Inferior parietal cortex (tissue), 1 donor: ENCODE results near the gene CYP4B1.
A peak's percentile ranks its signal among the peaks of the same experiment; 100 is the strongest.
"Not testable (repeated sequence)": the region's sequence is repeated elsewhere in the genome, so short reads cannot be mapped to it uniquely, and the experiment has no call there.

Experiments used
- DNase-seq: peaks from one replicate; pipeline ENCODE4 v3.0.0-alpha.2; 2016; ENCODE audit errors: extremely low spot score

CYP4B1 gene

GRCh38 chr1:46798810-46799209 lies at the start of gene CYP4B1:
Gene CYP4B1, plus strand, starts transcription at chr1:46799046. Its CDS starts 36 bp downstream, at chr1:46799082.
- DNase-seq = no peak

DNA sequence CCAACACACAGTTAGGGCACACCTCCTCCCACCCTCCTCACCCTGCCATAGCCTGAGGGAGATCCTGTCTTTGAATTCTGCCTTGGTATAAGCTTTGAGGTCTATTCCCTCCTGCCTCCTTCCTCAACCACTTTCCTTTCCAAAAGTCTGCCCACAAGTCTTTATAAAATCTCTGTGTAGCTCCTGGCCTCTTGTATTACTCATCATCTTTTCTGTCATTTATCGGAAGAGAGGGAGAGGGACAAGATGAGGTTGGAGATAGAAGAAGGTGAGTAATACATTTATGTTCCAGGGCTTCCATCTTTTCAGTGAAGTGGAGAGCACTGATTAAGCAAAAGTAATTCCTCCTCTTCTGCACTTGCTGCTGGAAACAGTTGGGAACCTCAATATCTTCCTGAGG lies 49.4 kb upstream of the CYP4B1 start:
- DNase-seq = no peak

GRCh38 chr1:46749921-46750404 lies 48.9 kb upstream of the CYP4B1 start:
- DNase-seq = peak; percentile 3

GRCh38 chr1:46753985-46754384 lies 44.9 kb upstream of the CYP4B1 start:
- DNase-seq = no peak

GRCh38 chr1:46754707-46755106 lies 44.1 kb upstream of the CYP4B1 start:
- DNase-seq = not testable (repeated sequence)

GRCh38 chr1:46755121-46755520 lies 43.7 kb upstream of the CYP4B1 start:
- DNase-seq = no peak

- DNase-seq = no peak
Measured at GRCh38 chr1:46757247-46757955, 41.4 kb upstream of the CYP4B1 start.

GRCh38 chr1:46757956-46758528 lies 40.8 kb upstream of the CYP4B1 start:
- no peak for DNase-seq

DNA sequence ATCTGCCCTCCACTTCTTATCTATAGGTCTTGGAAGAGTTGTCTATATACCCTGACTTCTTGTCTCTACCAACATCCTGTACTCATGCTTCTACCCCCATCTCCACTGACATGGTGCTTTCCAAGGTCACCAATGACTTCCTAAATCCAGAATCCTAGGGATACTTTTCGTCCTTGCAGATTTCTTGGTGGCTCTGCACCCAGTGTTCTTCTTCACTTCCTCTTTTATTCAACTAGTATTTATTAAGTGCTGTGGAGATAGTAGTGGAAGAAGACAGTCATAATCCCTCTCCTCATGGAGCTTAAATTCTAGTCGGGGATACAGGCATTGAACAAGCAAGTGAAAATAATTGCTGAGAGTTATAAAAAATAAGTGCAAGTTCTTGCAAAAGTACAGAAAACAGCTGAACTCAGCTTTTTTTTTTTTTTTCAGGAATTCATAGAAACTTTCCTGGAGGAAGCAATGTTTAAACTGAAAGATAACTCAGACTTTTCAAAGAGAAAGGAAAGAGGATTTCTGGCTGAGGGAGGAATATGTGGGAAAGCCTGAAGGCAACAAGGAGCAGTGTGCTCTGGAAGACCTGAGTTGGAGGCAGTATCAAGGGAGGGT lies 38.2 kb upstream of the CYP4B1 start:
- DNase-seq = no peak

- DNase-seq = no peak
Measured at GRCh38 chr1:46761740-46762139, 37.1 kb upstream of the CYP4B1 start.

GRCh38 chr1:46764402-46764801 lies 34.4 kb upstream of the CYP4B1 start:
- DNase-seq = no peak

GRCh38 chr1:46767649-46768282 lies 31.1 kb upstream of the CYP4B1 start:
- DNase-seq = no peak

- no peak for DNase-seq
Measured at GRCh38 chr1:46768445-46768844, 30.4 kb upstream of the CYP4B1 start.

GRCh38 chr1:46769028-46769740 lies 29.7 kb upstream of the CYP4B1 start:
- DNase-seq = no peak

- no peak for DNase-seq
Measured at GRCh38 chr1:46770541-46770940, 28.3 kb upstream of the CYP4B1 start.

- DNase-seq = no peak
Measured at GRCh38 chr1:46772571-46772970, 26.3 kb upstream of the CYP4B1 start.

DNA sequence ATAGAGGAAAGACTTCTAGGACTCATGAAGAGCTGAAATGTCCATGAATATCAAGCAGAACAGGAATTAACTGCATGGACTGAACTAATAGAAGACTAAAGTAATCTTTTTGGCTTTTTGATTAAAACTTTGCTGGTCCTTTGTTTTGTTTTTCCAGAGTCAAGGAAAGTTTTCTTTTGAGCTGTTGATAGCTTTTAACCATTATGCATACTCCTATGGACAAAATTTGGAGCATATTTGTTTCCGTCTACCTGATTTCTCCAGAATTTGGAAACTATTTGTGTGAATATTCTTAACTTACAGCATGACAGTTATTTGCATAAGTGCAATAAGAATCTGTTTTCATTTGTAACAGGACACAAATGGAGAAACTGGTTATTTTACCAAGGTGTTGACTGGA lies 24.5 kb upstream of the CYP4B1 start:
- DNase-seq = no peak

- DNase-seq = not testable (repeated sequence)
Measured at GRCh38 chr1:46778456-46778855, 20.4 kb upstream of the CYP4B1 start.

DNA sequence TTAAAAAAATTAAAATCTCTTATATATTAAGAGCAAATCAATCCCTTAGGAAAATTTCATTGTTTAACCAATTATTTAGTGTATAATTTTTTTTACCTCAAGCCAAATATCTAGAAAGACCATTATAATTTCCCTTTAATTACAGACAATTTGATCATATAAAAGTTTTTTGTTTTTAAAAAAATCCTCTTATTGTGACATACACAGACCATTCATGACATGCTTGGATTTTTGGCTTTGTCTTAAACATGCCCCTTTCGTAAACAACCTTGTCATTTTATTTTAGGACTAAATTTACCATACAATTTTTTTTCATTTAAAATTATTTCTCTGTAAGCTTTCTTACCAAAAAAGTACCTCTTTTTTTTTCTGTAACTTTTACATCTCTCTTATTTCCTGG lies 14.2 kb upstream of the CYP4B1 start:
- DNase-seq = no peak

DNA sequence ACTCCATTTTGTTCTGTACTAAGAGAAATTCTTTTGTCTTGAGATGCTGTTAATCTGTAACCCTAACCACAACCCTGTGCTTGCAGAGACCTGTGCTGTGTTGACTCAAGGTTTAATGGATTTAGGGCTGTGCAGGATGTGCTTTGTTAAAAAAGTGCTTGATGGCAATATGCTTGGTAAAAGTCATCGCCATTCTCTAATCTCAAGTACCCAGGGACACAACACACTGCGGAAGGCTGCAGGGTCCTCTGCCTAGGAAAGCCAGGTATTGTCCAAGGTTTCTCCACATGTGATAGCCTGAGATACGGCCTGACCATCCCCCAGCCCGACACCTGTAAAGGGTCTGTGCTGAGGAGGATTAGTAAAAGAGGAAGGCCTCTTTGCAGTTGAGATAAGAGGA lies 10.2 kb upstream of the CYP4B1 start:
- not testable (repeated sequence) for DNase-seq

DNA sequence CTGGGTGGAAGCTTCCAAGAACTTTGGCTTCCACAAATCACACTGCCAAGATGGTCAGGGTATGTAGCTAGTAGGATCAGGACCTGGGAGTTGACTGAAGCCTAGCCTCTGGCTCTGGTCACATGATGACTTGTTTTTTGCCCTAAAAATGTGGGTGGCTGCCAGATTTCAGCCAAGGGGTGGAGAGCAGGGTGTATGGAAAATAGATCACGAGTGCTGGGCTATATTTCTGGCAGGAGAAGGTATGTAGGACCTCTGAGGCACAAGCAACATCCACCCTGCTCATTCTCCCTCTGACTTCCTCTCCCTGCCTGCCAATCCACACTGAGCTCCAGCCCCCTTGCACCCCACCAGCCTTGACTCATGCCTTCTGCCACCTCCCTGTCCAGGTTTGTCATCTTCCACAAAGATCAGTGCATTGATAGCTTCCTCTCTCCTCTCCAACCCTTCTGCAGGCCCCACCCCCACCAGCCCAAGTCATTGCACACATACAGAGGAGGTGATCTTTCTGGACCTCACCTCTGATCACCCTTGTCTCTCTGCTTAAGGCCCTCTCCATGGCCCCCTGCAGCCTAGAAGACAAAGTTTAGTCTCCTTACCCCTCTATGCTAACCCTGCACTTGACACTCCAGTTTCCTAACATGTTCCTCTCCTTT lies 8.3 kb upstream of the CYP4B1 start:
- no peak for DNase-seq
